ENCODE data around the gene RALGPS1.

RALGPS1 gene

GRCh38 chr9:127210851-127211730 lies 296.5 kb downstream of the RALGPS1 start:
- Mint-ChIP-seq H3K9me3 (no peaks in the 10 kb centered on the region), H3K36me3 (peaks cover 5% of the 10 kb centered on the region), H3K27ac (no peak overlapping the region), H3K4me1 (peaks cover 5% of the 10 kb centered on the region), H3K4me3 (no peak overlapping the region), H3K27me3 (no peaks in the 10 kb centered on the region)
- ATAC-seq (ENCODE audit: low read depth) (no peak), DNase-seq (ENCODE audit: low spot score in 2 of 2) (no peak)

GRCh38 chr9:127211983-127212382 lies 297.4 kb downstream of the RALGPS1 start:
- no peak overlapping the region for H3K27ac Mint-ChIP-seq
- ATAC-seq (ENCODE audit: low read depth): no peak
- no peaks in the 10 kb centered on the region for H3K27me3 Mint-ChIP-seq

GRCh38 chr9:127212453-127212852 lies 297.9 kb downstream of the RALGPS1 start:
- H3K4me3 Mint-ChIP-seq: no peak overlapping the region
- H3K9me3 Mint-ChIP-seq: no peaks in the 10 kb centered on the region
- no peak overlapping the region for H3K27ac Mint-ChIP-seq
- DNase-seq (ENCODE audit: low spot score in 2 of 2): no peak
- no peak for ATAC-seq (ENCODE audit: low read depth)
- no peaks in the 10 kb centered on the region for H3K27me3 Mint-ChIP-seq
- no peaks in the 10 kb centered on the region for H3K36me3 Mint-ChIP-seq
- peaks cover 5% of the 10 kb centered on the region for H3K4me1 Mint-ChIP-seq

More at GRCh38 chr9:127211983-127212382, 297.4 kb downstream of the RALGPS1 start:
- H3K4me1 Mint-ChIP-seq: peaks cover 5% of the 10 kb centered on the region
- no peak overlapping the region for H3K4me3 Mint-ChIP-seq
- no peaks in the 10 kb centered on the region for H3K9me3 Mint-ChIP-seq
- no peak for DNase-seq (ENCODE audit: low spot score in 2 of 2)
- peaks cover 2% of the 10 kb centered on the region for H3K36me3 Mint-ChIP-seq

GRCh38 chr9:127213859-127214258 lies 299.3 kb downstream of the RALGPS1 start:
- no peak overlapping the region for H3K27ac Mint-ChIP-seq
- H3K4me1 Mint-ChIP-seq: peaks cover 5% of the 10 kb centered on the region
- DNase-seq (ENCODE audit: low spot score in 2 of 2) (no peak), ATAC-seq (ENCODE audit: low read depth) (no peak)
- no peaks in the 10 kb centered on the region for H3K27me3 Mint-ChIP-seq
- H3K36me3 Mint-ChIP-seq: no peaks in the 10 kb centered on the region
- no peaks in the 10 kb centered on the region for H3K9me3 Mint-ChIP-seq
- no peak overlapping the region for H3K4me3 Mint-ChIP-seq

- Mint-ChIP-seq H3K36me3 (no peaks in the 10 kb centered on the region), H3K27ac (no peak overlapping the region), H3K27me3 (no peaks in the 10 kb centered on the region), H3K4me1 (peaks cover 5% of the 10 kb centered on the region), H3K4me3 (no peak overlapping the region), H3K9me3 (no peaks in the 10 kb centered on the region)
- ATAC-seq (ENCODE audit: low read depth): peak; percentile 90
- peak; percentile 56 to 60 for DNase-seq (ENCODE audit: low spot score in 2 of 2)
Measured at GRCh38 chr9:127214421-127215267, 300.1 kb downstream of the RALGPS1 start.

- ATAC-seq (ENCODE audit: low read depth): no peak
- Mint-ChIP-seq H3K27me3 (no peaks in the 10 kb centered on the region), H3K27ac (no peak overlapping the region), H3K9me3 (no peaks in the 10 kb centered on the region), H3K4me1 (peaks cover 7% of the 10 kb centered on the region), H3K36me3 (no peaks in the 10 kb centered on the region), H3K4me3 (no peak overlapping the region)
- no peak for DNase-seq (ENCODE audit: low spot score in 2 of 2)
Measured at GRCh38 chr9:127215268-127216209, 301.0 kb downstream of the RALGPS1 start.

GRCh38 chr9:127216210-127216887 lies 301.8 kb downstream of the RALGPS1 start:
- H3K36me3 Mint-ChIP-seq: no peaks in the 10 kb centered on the region
- ATAC-seq (ENCODE audit: low read depth) (no peak), DNase-seq (ENCODE audit: low spot score in 2 of 2) (no peak)
- no peak overlapping the region for H3K27ac Mint-ChIP-seq
- no peaks in the 10 kb centered on the region for H3K27me3 Mint-ChIP-seq
- no peaks in the 10 kb centered on the region for H3K9me3 Mint-ChIP-seq
- H3K4me1 Mint-ChIP-seq: peaks cover 8% of the 10 kb centered on the region
- H3K4me3 Mint-ChIP-seq: no peak overlapping the region

GRCh38 chr9:127216888-127217217 lies 302.3 kb downstream of the RALGPS1 start:
- H3K9me3 Mint-ChIP-seq: no peaks in the 10 kb centered on the region
- no peak overlapping the region for H3K4me3 Mint-ChIP-seq
- H3K36me3 Mint-ChIP-seq: no peaks in the 10 kb centered on the region
- no peak overlapping the region for H3K27ac Mint-ChIP-seq
- DNase-seq (ENCODE audit: low spot score in 2 of 2) (no peak), ATAC-seq (ENCODE audit: low read depth) (no peak)
- H3K4me1 Mint-ChIP-seq: peaks cover 12% of the 10 kb centered on the region
- no peaks in the 10 kb centered on the region for H3K27me3 Mint-ChIP-seq

GRCh38 chr9:127218818-127219217 lies 304.2 kb downstream of the RALGPS1 start:
- no peak for ATAC-seq (ENCODE audit: low read depth)

GRCh38 chr9:127219520-127219919 lies 304.9 kb downstream of the RALGPS1 start:
- no peak overlapping the region for H3K4me3 Mint-ChIP-seq
- H3K27ac Mint-ChIP-seq: no peak overlapping the region
- H3K27me3 Mint-ChIP-seq: no peaks in the 10 kb centered on the region
- H3K4me1 Mint-ChIP-seq: peaks cover 27% of the 10 kb centered on the region
- no peaks in the 10 kb centered on the region for H3K9me3 Mint-ChIP-seq
- DNase-seq (ENCODE audit: low spot score in 2 of 2) (no peak), ATAC-seq (ENCODE audit: low read depth) (no peak)
- H3K36me3 Mint-ChIP-seq: no peaks in the 10 kb centered on the region

More at GRCh38 chr9:127218818-127219217, 304.2 kb downstream of the RALGPS1 start:
- no peaks in the 10 kb centered on the region for H3K27me3 Mint-ChIP-seq
- H3K27ac Mint-ChIP-seq: no peak overlapping the region
- no peaks in the 10 kb centered on the region for H3K9me3 Mint-ChIP-seq
- H3K4me1 Mint-ChIP-seq: peaks cover 24% of the 10 kb centered on the region
- no peak overlapping the region for H3K4me3 Mint-ChIP-seq
- DNase-seq (ENCODE audit: low spot score in 2 of 2): no peak
- H3K36me3 Mint-ChIP-seq: no peaks in the 10 kb centered on the region

GRCh38 chr9:127221695-127222094 lies 307.1 kb downstream of the RALGPS1 start:
- H3K9me3 Mint-ChIP-seq: no peaks in the 10 kb centered on the region
- ATAC-seq (ENCODE audit: low read depth) (no peak), DNase-seq (ENCODE audit: low spot score in 2 of 2) (no peak)
- H3K36me3 Mint-ChIP-seq: no peaks in the 10 kb centered on the region
- H3K27ac Mint-ChIP-seq: no peak overlapping the region
- peaks cover 34% of the 10 kb centered on the region for H3K4me1 Mint-ChIP-seq
- H3K4me3 Mint-ChIP-seq: no peak overlapping the region
- no peaks in the 10 kb centered on the region for H3K27me3 Mint-ChIP-seq

- Mint-ChIP-seq H3K36me3 (no peaks in the 10 kb centered on the region), H3K4me1 (peaks cover 34% of the 10 kb centered on the region), H3K27me3 (no peaks in the 10 kb centered on the region), H3K9me3 (no peaks in the 10 kb centered on the region), H3K27ac (no peak overlapping the region), H3K4me3 (no peak overlapping the region)
- ATAC-seq (ENCODE audit: low read depth) (no peak), DNase-seq (ENCODE audit: low spot score in 2 of 2) (no peak)
Measured at GRCh38 chr9:127222388-127223095, 308.0 kb downstream of the RALGPS1 start.

- ATAC-seq (ENCODE audit: low read depth) (no peak), DNase-seq (ENCODE audit: low spot score in 2 of 2) (no peak)
- Mint-ChIP-seq H3K27me3 (no peaks in the 10 kb centered on the region), H3K9me3 (no peaks in the 10 kb centered on the region), H3K4me3 (peak overlapping the region; percentile 3), H3K4me1 (peaks cover 34% of the 10 kb centered on the region), H3K27ac (no peak overlapping the region), H3K36me3 (no peaks in the 10 kb centered on the region)
Measured at GRCh38 chr9:127223266-127223665, 308.7 kb downstream of the RALGPS1 start.
